Effector CD4-positive, alpha-beta T cell (primary cell): ENCODE measurements around the gene CAV1.

ENCODE experiments used
- DNase-seq: peaks from one replicate; pipeline ENCODE4 v3.0.0-alpha.2; 2020

CAV1 gene

DNA sequence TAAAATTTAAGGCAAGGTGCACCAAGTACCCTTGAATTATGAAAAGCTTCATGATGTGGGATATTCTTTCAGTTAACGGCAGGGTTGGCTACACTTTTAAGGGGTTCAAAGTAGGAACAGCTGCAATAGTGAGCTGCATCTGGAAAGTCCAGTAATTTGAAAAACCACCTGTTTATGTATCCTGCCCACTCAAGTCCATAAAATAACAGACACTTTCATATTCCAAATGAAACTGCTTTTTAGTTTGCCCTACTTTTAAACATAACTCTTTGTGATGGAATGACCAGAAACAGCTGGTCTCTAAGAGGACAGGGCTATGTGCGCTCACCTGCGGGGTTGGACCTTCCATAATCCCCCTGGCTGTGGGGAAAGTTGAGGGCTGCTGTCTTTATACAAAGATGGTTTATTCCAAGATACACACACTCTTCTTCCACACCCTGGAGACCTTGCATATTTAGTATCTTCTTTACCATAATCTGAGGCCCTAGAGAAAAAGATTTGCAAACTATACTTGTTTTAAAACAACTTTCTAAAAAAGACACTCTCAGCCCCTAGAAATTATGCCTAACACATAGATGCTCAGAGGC lies 7.4 kb downstream of the CAV1 start:
- DNase-seq: no peak

DNA sequence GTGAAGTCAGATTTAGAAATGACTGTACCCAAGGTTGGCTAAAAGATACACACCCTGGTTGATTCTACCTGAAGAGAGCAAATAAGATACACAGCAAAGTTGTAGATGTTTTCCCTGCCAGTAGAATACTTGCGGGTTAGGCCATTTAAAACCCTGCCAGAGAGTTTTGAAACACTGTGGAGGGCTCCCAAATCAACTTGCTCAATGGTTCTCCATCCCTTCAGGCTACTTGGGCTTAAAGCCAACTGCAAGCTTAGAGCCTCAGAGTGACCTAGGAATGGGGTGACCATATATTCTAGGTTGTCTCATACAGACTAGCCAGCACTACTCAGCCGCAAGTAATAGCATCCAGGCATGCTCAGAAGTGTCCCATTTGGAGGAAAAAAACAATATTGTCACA lies 10.0 kb downstream of the CAV1 start:
- DNase-seq: no peak

DNA sequence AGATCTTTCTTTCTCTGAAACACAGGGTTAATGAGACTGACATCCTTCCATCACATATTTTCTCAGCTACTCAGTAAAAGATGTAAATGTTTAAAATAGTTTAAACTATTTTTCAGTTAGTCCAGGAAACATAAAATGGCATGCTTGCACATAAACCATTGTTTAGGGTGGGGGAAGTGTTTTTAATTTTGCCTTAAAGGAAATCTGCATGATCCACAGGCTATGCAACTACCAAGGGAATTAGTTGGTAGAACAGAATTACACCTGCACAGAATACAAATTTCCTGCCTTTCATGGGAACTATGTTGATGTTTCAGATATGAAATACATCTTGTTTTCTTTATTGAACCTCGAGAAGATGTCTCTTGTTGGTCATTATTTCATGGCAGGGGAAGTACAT lies 10.6 kb downstream of the CAV1 start:
- DNase-seq: no peak

DNA sequence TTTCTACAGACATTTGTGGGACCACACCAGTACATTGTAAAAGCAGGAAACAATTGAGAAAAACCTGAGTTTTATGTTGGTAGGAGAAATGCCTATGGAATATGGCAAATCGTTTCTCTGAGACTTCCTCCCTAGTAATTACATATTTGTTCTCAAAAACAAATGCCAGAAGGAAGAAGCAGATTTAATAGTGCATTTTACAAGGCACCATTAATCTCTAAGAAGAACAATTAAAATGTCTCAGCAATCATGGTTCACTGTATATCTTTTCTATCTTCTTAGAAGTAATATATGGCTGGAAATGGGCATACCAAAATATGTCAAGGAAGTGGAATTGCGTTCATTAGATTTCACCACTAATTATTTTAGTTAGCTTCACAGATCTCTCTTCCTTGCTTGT lies 13.3 kb downstream of the CAV1 start:
- no peak for DNase-seq

DNA sequence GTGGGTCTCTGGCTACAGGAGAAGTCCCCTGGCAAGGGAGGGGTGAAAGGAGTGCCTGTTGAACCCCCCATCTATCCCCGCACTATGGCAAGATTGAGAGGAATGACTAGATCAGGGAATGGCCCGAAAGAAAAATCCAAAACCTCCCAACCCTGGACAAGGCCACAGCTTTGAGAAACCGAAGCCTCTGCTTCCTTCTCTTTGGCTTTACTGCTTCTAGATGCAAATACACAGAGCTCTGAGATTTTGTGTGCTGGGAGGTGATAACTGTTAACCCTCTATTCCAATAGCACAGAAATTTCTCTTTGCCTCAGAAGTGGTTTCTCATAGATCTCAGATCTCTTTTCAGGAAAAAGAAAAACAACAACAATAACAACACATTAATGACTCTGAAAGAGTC lies 15.0 kb downstream of the CAV1 start:
- DNase-seq: no peak

DNA sequence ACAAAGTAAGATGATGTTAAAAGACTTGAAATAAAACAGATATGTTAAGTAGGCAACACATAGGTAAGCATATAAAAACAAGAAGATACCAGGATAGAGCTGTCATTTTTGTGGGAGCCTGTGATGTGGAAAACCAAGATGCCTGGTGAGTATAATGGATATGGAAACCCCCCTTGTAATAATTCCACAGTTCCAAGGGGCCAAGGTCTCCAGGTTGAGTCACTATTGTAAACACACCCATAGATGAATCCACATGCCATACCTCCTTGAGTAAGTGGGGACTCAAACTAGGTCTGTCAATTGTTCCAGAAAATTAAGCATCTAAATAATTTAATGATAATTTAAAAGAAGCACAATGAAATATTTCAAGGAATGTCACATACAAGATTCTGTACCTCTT lies 15.9 kb downstream of the CAV1 start:
- no peak for DNase-seq

DNA sequence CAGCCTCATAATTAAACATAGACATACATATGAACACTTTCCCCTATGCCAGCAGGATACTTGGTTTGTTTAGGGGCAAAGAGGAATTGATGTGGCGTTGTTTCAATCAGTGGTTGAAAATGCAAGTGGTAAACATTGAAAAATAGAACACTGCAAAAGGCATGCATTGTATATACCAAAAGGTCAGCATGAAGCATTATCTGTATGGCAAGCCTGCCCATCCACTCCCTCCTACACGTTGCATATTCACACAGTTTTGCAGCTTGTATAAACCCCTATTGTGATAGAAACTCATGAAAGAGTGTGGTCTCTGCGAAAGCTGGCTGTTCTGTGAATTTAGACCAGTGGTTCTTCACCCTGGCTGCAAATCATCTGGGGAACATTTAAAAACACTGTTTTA lies 17.1 kb downstream of the CAV1 start:
- DNase-seq: no peak

DNA sequence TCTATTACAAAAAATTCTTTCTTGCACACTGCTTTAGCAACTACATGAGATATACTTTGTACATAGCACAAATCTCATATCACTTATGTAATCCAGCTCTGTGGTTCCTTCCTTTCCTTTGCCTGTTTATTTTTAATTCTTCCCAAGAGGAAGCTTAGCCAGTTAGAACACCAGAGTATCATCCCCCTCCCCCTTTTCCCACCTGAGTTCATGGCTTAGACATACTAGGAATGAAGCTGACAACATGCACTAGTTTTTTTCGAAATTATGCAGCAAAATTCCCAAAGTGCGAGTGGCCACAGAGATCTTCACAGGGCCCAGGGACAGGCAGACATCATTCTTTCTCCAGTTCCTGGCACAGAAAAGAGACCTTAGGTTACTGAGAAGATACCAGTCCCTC lies 17.8 kb downstream of the CAV1 start:
- DNase-seq: no peak

DNA sequence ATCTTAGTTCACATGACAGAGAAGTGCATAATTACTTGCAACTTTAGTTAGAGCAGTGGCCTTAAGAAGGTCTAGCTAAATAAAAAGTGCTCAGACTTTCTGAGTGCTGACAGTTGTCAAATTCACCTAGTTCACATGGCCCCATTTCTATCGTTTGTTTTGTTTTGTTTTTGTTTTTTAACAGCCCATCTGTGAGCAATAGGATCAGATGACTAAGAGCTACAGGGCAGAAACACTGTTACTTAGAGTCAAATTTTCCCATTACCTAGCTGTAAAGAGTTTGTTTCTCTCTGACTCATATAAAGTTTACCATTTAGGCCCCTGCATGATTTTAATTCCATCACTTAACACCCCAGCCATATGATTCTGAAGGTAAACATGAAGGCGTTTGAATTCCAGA lies 18.8 kb downstream of the CAV1 start:
- no peak for DNase-seq

DNA sequence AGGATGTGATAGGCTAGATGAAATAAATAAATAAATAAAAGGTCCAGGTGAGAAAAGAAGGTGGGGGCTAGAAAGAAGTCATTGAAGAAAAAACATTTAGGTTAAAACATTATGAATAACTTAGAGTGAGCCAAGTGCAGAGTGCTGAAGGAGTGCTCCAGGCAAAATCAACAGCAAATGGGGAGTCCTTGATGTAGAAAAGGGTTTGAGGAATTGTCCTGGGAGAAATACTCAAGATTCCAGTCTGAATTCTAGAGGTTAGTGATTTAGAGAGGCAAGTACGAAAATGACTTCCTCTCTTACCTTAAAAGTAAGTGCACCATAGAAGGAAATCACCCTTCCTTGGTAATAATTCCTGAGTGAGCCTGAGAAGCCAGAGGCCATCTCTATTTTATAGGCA lies 19.7 kb downstream of the CAV1 start:
- no peak for DNase-seq

DNA sequence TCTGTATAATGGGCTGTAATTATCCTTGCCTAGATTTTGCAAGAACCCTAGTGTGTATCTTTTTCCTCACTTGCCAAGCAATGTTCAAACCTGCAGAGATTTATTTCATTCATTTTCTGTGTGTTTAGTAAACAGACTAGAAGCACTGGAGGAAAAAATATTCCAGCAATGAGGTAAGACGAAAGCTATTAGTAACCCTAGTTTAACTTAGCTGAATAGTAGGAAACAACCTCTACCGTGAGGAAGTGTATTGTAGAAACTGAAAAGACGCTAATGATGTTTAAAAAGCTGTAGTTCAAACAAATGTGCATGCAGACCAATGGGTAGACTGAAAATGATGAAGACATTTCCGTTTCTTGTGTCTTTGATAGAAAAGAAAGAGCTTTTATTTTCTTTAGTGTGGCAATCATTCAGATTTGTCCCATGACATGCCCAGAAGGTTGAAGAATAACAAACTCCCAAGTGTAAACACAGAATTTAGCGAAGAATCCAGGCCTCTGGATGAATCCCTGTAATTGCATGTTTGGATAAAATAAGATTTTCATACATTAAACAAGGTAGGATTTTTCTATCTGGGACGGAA lies 20.7 kb downstream of the CAV1 start:
- no peak for DNase-seq

DNA sequence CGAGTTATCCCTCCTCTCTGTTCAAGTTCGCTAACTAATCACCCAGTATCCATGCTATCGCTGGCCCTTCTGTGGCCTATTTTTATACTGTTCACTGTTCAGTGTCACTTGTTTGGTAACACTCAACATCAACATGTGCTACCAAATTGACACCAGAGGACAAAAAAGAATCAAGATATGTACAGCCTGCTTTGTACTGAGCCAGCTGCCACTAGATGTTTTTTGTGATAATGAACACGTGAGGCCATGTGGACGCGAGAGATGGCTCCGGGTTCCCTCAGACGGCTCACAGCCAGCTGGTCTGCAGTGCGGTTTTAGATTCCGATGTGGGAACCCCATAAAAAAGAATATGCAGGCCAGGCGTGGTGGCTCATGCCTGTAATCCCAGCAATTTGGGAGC lies 21.2 kb downstream of the CAV1 start:
- no peak for DNase-seq

DNA sequence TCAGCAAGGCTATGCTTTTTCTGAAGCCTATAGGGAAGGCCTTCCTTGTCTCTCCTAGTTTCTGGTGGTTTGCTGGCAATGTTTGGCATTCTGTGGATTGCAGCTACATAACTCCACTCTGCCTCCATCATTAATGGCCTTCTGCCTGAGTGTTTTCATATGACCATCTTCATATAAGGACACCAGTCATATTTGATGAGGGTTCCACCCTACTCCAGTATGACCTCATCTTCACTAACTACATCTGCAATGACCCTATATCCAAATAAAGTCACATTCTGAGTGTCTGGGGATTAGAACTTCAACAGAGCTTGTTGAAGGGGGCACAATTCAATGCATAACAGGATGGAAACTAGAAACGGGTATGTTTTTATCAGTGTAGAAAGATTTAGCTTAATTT lies 22.1 kb downstream of the CAV1 start:
- DNase-seq: no peak

DNA sequence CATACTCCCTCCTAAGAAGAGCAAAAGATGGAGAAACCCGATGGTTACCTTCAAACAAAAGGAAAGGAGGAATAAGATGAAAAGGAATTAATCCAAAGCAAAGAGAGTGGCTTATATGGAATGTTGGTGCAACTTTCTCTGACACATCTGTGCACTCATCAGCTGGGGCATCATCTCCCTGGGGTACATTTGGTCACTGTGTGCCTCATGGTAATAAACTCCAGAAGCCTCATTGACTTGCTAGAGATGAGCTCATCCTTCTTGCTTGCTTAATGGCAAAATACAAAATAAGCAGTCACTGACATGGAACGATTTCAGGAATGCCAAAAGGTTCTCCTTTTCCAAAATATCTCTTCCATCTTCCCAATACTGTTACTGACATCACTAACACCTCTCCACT lies 22.5 kb downstream of the CAV1 start:
- no peak for DNase-seq

DNA sequence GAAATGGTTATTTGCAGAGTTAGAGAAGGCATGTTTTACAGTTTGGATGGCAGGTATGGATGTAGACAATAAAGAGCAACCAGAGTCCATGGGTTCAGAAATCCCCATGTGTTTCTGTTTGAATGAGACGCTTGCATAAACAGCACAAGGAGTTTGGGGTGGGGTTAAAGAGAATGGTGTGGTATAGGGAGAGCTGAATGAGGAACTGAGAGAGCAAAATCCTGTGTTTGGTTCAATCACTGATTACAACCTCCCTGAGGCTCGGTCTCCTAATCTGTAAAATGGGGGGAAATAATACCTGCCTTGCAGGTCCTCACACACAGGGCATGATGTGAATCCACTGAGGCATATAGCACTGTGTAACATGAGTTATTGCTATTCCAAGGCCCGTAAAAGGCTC lies 23.7 kb downstream of the CAV1 start:
- DNase-seq: no peak

DNA sequence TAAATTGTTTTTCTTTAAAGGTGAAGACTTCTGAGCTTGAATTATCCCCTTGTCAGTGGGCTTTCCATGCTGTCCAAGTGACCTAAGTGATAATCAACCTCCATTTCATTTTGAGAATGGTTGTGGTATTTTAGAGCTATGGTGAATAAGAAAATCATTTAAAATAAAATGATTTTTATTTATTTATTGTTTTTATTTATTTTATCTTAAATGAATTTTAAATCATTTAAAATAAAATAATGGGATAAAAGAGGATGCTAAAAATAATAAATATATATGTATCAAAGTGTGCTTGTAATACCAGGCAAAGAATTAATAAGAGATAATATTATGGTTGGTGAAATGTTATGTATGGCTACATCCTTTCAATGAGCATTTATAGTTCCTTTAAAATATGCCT lies 24.5 kb downstream of the CAV1 start:
- no peak for DNase-seq

DNA sequence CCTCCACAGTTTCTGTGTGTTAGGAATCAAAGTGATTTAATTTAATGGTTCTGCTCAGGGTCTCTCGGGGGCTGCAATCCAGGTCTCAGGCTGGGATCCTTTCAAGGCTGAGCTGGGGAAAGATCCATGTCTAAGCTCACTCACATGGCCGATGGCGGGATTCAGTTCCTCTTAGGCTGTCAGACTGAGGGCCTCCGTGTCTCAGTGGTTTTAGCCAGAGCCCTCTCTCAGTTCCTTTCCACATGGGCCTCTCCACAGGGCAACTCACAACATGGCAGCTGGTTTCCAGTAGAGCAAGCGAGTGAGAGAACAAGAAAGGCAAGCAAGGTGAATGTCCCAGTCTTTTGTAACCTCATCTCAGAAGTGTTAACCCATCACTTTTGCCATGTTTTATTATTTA lies 26.9 kb downstream of the CAV1 start:
- DNase-seq: no peak

DNA sequence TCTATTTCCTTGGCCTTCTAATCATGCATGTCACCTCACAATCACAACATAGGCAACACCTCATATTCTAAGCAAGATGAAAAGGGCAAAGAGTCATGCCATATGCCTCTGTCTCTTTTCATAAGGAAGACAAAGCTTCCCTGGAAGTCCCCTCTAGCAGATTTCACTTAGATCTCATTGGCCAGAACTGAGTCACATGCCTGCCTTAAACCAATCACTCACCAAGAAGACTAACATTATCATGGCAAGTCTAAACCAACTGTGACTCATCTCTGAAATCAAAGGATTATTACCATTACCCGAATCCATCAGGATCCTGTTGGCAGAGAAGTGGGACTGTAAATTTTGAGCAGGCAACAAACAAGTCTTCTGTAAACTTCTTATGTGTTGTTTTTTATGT lies 27.8 kb downstream of the CAV1 start:
- DNase-seq: no peak

DNA sequence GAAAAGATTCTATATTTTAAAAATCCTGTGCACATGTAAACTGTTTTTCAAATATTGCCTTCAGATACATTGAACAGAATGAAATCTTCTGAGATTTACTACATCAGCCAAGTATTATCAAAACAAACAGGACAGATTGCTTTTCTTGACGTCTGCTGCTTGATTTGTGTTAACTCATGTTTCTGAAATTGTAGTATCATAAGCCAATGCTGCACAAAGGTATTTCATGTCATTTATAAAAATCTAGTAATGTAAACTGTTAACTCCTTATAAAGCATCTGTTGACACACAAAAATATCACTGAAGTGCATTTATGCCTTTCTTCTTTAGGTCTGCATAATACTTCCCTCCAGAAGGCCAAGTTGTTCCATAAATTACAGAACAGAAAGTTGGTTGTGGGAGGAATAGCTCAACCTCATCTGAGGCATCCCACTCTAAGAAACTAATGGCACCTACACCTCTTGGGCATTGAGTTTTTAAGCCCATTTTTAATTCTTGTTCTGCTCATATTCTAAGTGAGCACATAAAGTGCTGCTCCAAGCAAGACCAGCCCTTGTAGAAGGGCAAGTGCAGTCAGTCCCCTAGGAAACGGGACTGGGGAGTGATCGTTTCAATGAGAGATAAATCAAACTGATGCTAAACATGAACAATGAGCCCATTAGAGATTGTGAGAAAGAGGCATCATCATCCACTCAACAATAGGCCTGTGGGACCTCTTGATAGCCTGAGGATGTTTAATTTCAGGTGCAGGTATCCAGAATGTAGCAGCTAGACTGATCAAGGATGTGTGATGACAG lies 28.5 kb downstream of the CAV1 start:
- no peak for DNase-seq

DNA sequence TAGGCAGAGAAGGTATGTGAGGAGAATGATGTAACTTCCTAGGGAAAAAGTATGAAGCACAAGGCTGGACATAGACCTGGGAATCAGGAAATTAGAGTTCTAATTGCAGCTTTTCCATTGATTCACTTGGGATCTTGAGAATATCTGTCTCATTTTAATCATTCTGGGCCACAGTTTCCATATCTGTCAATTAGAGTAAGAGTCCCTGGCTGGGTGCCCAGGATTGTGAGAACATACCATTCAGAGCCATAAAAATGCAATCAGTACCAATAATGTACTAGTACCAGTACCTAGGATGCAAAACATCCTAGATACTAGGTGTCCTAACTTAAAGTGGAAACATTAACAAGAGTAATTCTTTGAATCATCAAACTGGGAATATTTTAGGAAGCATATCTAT lies 29.6 kb downstream of the CAV1 start:
- no peak for DNase-seq

DNA sequence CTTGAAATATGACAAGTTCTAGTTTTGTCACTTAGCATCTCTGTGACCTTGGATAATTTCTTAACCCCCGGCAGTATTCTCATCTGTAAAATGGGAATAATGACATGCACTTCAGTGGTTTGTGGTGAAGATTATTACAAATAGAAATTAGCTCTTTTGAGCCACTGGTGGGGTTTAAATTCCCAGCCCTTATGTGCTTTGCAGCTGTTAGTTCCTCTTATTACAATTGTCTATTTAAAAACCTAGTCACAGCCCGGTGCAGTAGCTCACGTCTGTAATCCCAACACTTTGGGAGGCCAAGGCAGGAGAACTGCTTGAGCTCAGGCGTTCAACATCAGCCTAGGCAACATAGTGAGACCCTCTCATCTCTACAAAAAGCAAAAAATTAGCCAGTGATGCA lies 30.1 kb downstream of the CAV1 start:
- no peak for DNase-seq

DNA sequence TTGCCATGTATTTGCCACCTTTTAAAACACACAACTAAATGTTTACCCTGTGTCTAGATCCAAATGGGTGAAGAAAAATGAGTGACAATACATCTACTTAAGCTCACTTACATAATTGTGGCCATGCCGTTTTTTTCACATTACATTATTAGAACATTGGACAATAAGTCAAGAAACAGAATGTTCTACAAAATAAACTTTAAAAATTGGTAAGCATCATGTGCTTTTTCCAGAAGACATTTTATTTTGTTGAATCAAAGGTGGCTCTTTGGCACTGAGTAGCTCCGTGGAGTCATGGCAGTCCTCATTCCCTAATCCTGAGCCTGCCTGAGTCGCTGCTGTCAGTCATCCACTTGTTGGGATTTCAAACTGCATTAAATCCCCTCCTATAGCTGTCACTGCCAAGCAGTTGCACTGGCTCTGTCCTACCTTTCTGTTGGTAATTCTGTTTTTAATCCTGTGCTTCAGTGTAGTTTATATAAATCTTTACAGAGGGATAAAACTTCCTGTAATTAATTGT lies 32.3 kb downstream of the CAV1 start:
- no peak for DNase-seq

DNA sequence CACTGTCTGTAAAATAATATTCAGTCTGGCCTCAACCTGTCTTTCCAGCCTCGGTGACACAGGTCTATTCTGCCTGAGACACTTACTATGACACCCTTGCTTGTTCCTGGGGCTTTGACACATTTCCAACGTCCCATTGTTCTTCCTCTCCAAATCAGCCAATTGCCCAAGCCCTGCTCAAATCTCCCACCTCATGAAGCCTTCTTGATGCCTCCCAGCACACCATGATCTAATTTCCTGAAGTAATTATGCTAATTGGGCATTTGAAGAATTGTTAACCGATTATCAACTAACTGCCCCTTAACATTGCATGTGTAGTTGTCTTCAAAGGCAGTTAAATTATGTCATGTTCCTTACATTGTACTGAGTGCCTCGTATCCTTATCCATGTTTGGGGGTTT lies 33.1 kb downstream of the CAV1 start:
- no peak for DNase-seq
